ENCODE data around the gene CTNND2.

DNA sequence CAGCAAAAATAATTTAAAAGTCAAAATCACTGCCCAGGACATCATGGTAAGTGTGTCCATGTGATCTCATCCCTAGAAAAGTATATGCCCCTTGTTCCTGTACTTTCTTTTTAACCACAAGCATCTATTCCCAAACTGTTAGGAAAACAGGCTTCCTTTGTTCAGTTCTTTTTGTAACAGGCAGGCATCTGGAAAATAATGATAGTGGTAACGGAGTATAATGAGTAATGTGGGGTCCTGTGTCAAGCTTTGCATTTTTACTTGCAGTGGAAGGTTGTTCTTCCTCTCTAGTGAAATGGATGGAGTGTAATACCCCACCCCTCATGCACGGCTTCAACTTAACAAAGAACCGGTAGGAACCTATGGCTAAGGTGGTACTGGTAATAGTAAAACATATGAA is 532.1 kb downstream of the CTNND2 start:
- TF ChIP-seq LEF1 (IDR thresholded peaks at IDR 0.05; ENCODE audit: borderline replicate concordance) (no peak), FOXM1 (IDR thresholded peaks at IDR 0.05; ENCODE audit: borderline replicate concordance) (no peak), FOXA1 (IDR thresholded peaks at IDR 0.05) (no peak), TARDBP (IDR thresholded peaks at IDR 0.05) (no peak), FOXK2 (IDR thresholded peaks at IDR 0.05) (no peak), BHLHE40 (IDR thresholded peaks at IDR 0.05; ENCODE audit: borderline replicate concordance) (no peak)
- TF ChIP-seq, protein P1, sequence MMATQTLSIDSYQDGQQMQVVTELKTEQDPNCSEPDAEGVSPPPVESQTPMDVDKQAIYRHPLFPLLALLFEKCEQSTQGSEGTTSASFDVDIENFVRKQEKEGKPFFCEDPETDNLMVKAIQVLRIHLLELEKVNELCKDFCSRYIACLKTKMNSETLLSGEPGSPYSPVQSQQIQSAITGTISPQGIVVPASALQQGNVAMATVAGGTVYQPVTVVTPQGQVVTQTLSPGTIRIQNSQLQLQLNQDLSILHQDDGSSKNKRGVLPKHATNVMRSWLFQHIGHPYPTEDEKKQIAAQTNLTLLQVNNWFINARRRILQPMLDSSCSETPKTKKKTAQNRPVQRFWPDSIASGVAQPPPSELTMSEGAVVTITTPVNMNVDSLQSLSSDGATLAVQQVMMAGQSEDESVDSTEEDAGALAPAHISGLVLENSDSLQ (IDR thresholded peaks at IDR 0.05): no peak

Measured in HEK293T (cell line).